HG03103 (cell line): ENCODE results near the gene NANS.
"Not testable (repeated sequence)": the region's sequence is repeated elsewhere in the genome, so short reads cannot be mapped to it uniquely, and the experiment has no call there.

Experiments used
- ATAC-seq: cut with Tn5 transposase; IDR thresholded peaks from one replicate; pipeline ENCODE4 v1.9.1; 2021; ENCODE audit warnings: low read depth; ENCODE audit not compliant: unreplicated experiment

NANS gene

GRCh38 chr9:98096091-98096490, 39.6 kb downstream of the NANS start:
- ATAC-seq = no peak

- ATAC-seq = no peak
These were observed 41.3 kb downstream of the NANS start for GRCh38 chr9:98097836-98098235.

- ATAC-seq = no peak
These were observed 42.8 kb downstream of the NANS start for GRCh38 chr9:98099346-98099745.

GRCh38 chr9:98099898-98100297, 43.4 kb downstream of the NANS start:
- no peak for ATAC-seq

- no peak for ATAC-seq
These were observed 43.9 kb downstream of the NANS start for GRCh38 chr9:98100456-98100855.

GRCh38 chr9:98101416-98101815, 44.9 kb downstream of the NANS start:
- peak; percentile 3 for ATAC-seq

GRCh38 chr9:98101868-98102273, 45.3 kb downstream of the NANS start:
- ATAC-seq = peak; percentile 94

GRCh38 chr9:98104445-98104881, 47.9 kb downstream of the NANS start:
- ATAC-seq = no peak

- ATAC-seq = no peak
These were observed 48.5 kb downstream of the NANS start for GRCh38 chr9:98105006-98105405.

GRCh38 chr9:98107926-98108325, 51.4 kb downstream of the NANS start:
- ATAC-seq = peak; percentile 22

- ATAC-seq = peak; percentile 80
These were observed 52.0 kb downstream of the NANS start for GRCh38 chr9:98108531-98109031.

GRCh38 chr9:98109052-98109451, 52.5 kb downstream of the NANS start:
- no peak for ATAC-seq

GRCh38 chr9:98117097-98117496, 60.6 kb downstream of the NANS start:
- ATAC-seq = not testable (repeated sequence)

- ATAC-seq = no peak
These were observed 61.6 kb downstream of the NANS start for GRCh38 chr9:98117984-98118639.

- ATAC-seq = no peak
These were observed 62.4 kb downstream of the NANS start, which contains the start of gene TRIM14 for GRCh38 chr9:98118640-98119601. Gene TRIM14 (minus strand): TSS chr9:98119222. CDS start chr9:98119188, 34 bp downstream.

GRCh38 chr9:98120476-98120875, 63.9 kb downstream of the NANS start:
- ATAC-seq = no peak

- ATAC-seq = no peak
These were observed 64.5 kb downstream of the NANS start for GRCh38 chr9:98121058-98121457.

- ATAC-seq = not testable (repeated sequence)
These were observed 67.6 kb downstream of the NANS start for GRCh38 chr9:98124091-98124490.

GRCh38 chr9:98124637-98125426, 68.3 kb downstream of the NANS start:
- no peak for ATAC-seq

- ATAC-seq = no peak
These were observed 70.7 kb downstream of the NANS start for GRCh38 chr9:98127226-98127625.

- ATAC-seq = no peak
These were observed 71.8 kb downstream of the NANS start for GRCh38 chr9:98128316-98128715.
